HG03439 (cell line): Measurements from ENCODE around the gene ALAS1.

ENCODE experiments used
- ATAC-seq: cut with Tn5 transposase; IDR thresholded peaks from one replicate; pipeline ENCODE4 v1.9.1; 2021; ENCODE audit warnings: mild to moderate bottlenecking, moderate library complexity; ENCODE audit not compliant: unreplicated experiment

Gene ALAS1

GRCh38 chr3:52198643-52199608 lies 966 bp downstream of the ALAS1 start:
- no peak for ATAC-seq

- no peak for ATAC-seq
Measured at GRCh38 chr3:52200981-52201679, 3.2 kb downstream of the ALAS1 start.

GRCh38 chr3:52202384-52203077 lies 4.6 kb downstream of the ALAS1 start:
- no peak for ATAC-seq

GRCh38 chr3:52203701-52204100 lies 5.7 kb downstream of the ALAS1 start:
- ATAC-seq: no peak

GRCh38 chr3:52204337-52205073 lies 6.5 kb downstream of the ALAS1 start:
- ATAC-seq: no peak

GRCh38 chr3:52205727-52206372 lies 7.9 kb downstream of the ALAS1 start:
- no peak for ATAC-seq

- no peak for ATAC-seq
Measured at GRCh38 chr3:52208556-52208955, 10.6 kb downstream of the ALAS1 start.

GRCh38 chr3:52210037-52210436 lies 12.1 kb downstream of the ALAS1 start:
- ATAC-seq: no peak

GRCh38 chr3:52210550-52211046 lies 12.6 kb downstream of the ALAS1 start:
- no peak for ATAC-seq

GRCh38 chr3:52211268-52211891 lies 13.4 kb downstream of the ALAS1 start:
- no peak for ATAC-seq

- no peak for ATAC-seq
Measured at GRCh38 chr3:52213005-52213404, 15.0 kb downstream of the ALAS1 start.

GRCh38 chr3:52213901-52214300 lies 15.9 kb downstream of the ALAS1 start:
- no peak for ATAC-seq

GRCh38 chr3:52215351-52215750 lies 17.4 kb downstream of the ALAS1 start:
- ATAC-seq: no peak

- ATAC-seq: no peak
Measured at GRCh38 chr3:52216585-52217408, 18.8 kb downstream of the ALAS1 start.

- ATAC-seq: no peak
Measured at GRCh38 chr3:52217409-52217805, 19.4 kb downstream of the ALAS1 start.

- ATAC-seq: no peak
Measured at GRCh38 chr3:52218026-52218425, 20.1 kb downstream of the ALAS1 start.

GRCh38 chr3:52218454-52218853 lies 20.5 kb downstream of the ALAS1 start:
- ATAC-seq: no peak

GRCh38 chr3:52218937-52219650 lies 21.1 kb downstream of the ALAS1 start:
- ATAC-seq: no peak
